ENCODE data around the gene RNPS1. TPM values are rescaled to one million over a fixed set of nuclear protein-coding genes. Genes with fewer than 3 reads are reported as not detected.
"Not testable (repeated sequence)": the region's sequence is repeated elsewhere in the genome, so short reads cannot be mapped to it uniquely, and the experiment has no call there.

RNPS1 gene
- total and polyA plus RNA-seq, 4 experiments from 2014 or later: 151 to 267 (median 208) TPM

DNA sequence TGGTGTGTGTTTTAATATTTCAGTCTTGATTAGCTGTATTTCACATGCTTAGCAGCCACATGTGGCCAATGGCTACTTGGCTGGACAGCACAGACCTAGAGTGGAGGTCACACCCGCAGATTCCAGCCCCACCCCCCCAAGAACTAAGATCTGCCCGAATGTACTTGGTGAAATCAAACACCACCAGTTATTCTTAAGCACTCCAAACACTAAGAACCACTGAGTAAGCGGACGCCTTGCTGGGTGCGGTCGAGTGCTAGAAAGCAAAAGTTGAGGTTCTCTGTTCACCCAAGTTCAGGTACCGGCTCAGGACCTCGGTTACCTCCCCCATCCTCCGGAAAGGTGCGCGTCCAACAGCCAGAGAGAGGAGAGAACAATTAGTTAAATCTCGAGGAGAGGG lies 1.0 kb downstream of the RNPS1 start:
- Histone ChIP-seq H3K4me3 (ENCODE audit: low read length in 2 of 2) (peak overlapping the region; percentile 42 to 99), H3K4me1 (ENCODE audit: insufficient read depth, low read length) (peaks cover 35% of the 10 kb centered on the region), H3K27ac (ENCODE audit: low read depth, low read length) (peak overlapping the region; percentile 88), H3K36me3 (ENCODE audit: insufficient read depth, low read length) (peaks cover 22% of the 10 kb centered on the region)
- POLR2A ChIA-PET (ENCODE audit: partially characterized antibody): interaction anchor here (2.9 kb wide), 1 partner anchor 15 kb away, joined by 9 read pairs; the partner anchor contains the start of gene ECI1
- H3K9me3 ChIP-seq (ENCODE audit: control insufficient read depth in 1 of 2, low read length in 2 of 2); H3K9me3 Mint-ChIP-seq; H3K27me3 ChIP-seq (ENCODE audit: insufficient read depth, low read length); CTCF ChIA-PET (ENCODE audit: partially characterized antibody); H3K27me3 Mint-ChIP-seq: not testable (repeated sequence)
- peak; percentile 31 to 52 (median 37) for DNase-seq
- Mint-ChIP-seq H3K27ac (peak overlapping the region; percentile 84 to 99 (median 95)), H3K4me3 (peak overlapping the region; percentile 82 to 97 (median 92)), H3K4me1 (peaks cover 25 to 54% (median 39%) of the 10 kb centered on the region in 4 donors), H3K36me3 (peaks cover 11 to 44% of the 10 kb centered on the region in 2 donors)
- intact Hi-C loops (cut with micrococcal nuclease): loop anchor here (5.0 to 10.0 kb wide), 3 partner anchors 75 to 655 kb away; partner anchors contain the start of genes ABCA3, ATP6V0C, CRAMP1 and IFT140

DNA sequence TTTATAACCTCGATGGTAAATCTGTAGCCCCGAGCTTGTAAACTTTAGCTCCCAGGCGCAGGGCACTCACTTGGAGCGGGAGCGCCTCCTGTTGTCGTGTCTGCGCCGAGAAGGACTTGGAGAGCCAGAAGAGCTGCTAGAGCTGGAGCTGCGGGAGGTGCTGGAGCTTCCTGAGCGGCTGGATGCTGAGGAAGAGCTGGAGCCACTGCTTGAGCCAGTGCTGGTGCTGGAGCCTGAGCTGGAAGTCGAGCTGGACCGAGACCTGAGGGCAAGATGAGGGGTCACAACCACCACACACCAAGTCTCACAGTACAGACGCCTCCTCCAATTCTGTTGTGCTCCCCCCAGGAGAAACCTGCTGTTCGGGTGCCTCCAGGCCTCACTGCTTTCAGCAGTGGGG lies 4.9 kb downstream of the RNPS1 start:
- H3K9me3 Mint-ChIP-seq; H3K4me3 Mint-ChIP-seq; H3K4me3 ChIP-seq (ENCODE audit: low read length in 2 of 2); H3K27me3 ChIP-seq (ENCODE audit: insufficient read depth, low read length); H3K27ac ChIP-seq (ENCODE audit: low read depth, low read length); H3K9me3 ChIP-seq (ENCODE audit: control insufficient read depth in 1 of 2, low read length in 2 of 2); DNase-seq; H3K27me3 Mint-ChIP-seq: not testable (repeated sequence)
- intact Hi-C loops (cut with micrococcal nuclease): loop anchor here (10.0 kb wide), 1 partner anchor 252 kb away; the partner anchor contains the start of gene ATP6V0C
- Mint-ChIP-seq H3K27ac (peak overlapping the region in 1 of 7 donors; percentile 54), H3K36me3 (peaks cover 16 to 60% of the 10 kb centered on the region in 2 donors), H3K4me1 (peaks cover 18 to 42% (median 27%) of the 10 kb centered on the region in 4 donors)
- Histone ChIP-seq H3K36me3 (ENCODE audit: insufficient read depth, low read length) (peaks cover 44% of the 10 kb centered on the region), H3K4me1 (ENCODE audit: insufficient read depth, low read length) (peaks cover 22% of the 10 kb centered on the region)
- CTCF ChIA-PET (ENCODE audit: partially characterized antibody): interaction anchor here (1.6 kb wide), 1 partner anchor 68 kb away, joined by 5 read pairs; no protein-coding TSS in a partner anchor
- POLR2A ChIA-PET (ENCODE audit: partially characterized antibody): interaction anchor here (2.1 kb wide), 1 partner anchor 12 kb away, joined by 8 read pairs; the partner anchor contains the start of gene ECI1

GRCh38 chr16:2260250-2260649 lies 7.7 kb downstream of the RNPS1 start:
- Mint-ChIP-seq H3K4me1 (peaks cover 7 to 20% (median 9%) of the 10 kb centered on the region in 4 donors), H3K36me3 (peaks cover 34 to 71% of the 10 kb centered on the region in 2 donors), H3K4me3 (no peak overlapping the region), H3K9me3 (no peaks in the 10 kb centered on the region), H3K27ac (no peak overlapping the region), H3K27me3 (no peaks in the 10 kb centered on the region)
- Histone ChIP-seq H3K9me3 (ENCODE audit: control insufficient read depth in 1 of 2, low read length in 2 of 2) (no peaks in the 10 kb centered on the region), H3K27me3 (ENCODE audit: insufficient read depth, low read length) (no peaks in the 10 kb centered on the region), H3K4me3 (ENCODE audit: low read length in 2 of 2) (no peak overlapping the region), H3K36me3 (ENCODE audit: insufficient read depth, low read length) (peaks cover 71% of the 10 kb centered on the region), H3K4me1 (ENCODE audit: insufficient read depth, low read length) (peaks cover 6% of the 10 kb centered on the region), H3K27ac (ENCODE audit: low read depth, low read length) (no peak overlapping the region)
- no peak for DNase-seq
- ChIA-PET POLR2A (ENCODE audit: partially characterized antibody) (no interaction called here), CTCF (ENCODE audit: partially characterized antibody) (interaction anchor here (1.4 kb wide), 1 partner anchor 9 kb away, joined by 4 read pairs; the partner anchor contains the start of gene ECI1)
- intact Hi-C loops (cut with micrococcal nuclease): loop anchor here (10.0 kb wide), 1 partner anchor 255 kb away; the partner anchor contains the start of gene ATP6V0C

DNA sequence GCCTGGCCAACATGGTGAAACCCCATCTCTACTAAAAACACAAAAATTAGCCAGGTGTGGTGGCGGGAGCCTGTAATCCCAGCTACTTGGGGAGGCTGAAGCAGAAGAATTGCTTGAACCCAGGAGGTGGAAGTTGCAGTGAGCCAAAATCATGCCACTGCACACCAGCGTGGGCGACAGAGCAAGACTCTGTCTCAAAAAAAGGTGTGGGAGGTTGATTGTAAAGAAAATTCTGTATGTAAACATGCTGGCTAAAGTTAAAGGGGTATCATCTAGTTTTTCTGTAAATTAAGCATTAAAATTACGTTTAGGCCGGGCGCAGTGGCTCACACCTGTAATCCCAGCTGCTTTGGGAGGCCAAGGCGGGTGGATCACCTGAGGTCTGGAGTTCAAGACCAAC lies 9.4 kb downstream of the RNPS1 start:
- intact Hi-C loops (cut with micrococcal nuclease); POLR2A ChIA-PET (ENCODE audit: partially characterized antibody): not testable (repeated sequence)

GRCh38 chr16:2257726-2258125 lies 10.2 kb downstream of the RNPS1 start:
- Mint-ChIP-seq H3K4me3 (no peak overlapping the region), H3K4me1 (peaks cover 0 to 6% (median 0%) of the 10 kb centered on the region in 4 donors), H3K9me3 (no peaks in the 10 kb centered on the region), H3K27ac (no peak overlapping the region), H3K27me3 (no peaks in the 10 kb centered on the region), H3K36me3 (peaks cover 43 to 74% of the 10 kb centered on the region in 2 donors)
- Histone ChIP-seq H3K4me3 (ENCODE audit: low read length in 2 of 2) (no peak overlapping the region), H3K27ac (ENCODE audit: low read depth, low read length) (no peak overlapping the region), H3K4me1 (ENCODE audit: insufficient read depth, low read length) (no peaks in the 10 kb centered on the region), H3K9me3 (ENCODE audit: control insufficient read depth in 1 of 2, low read length in 2 of 2) (no peaks in the 10 kb centered on the region), H3K27me3 (ENCODE audit: insufficient read depth, low read length) (no peaks in the 10 kb centered on the region), H3K36me3 (ENCODE audit: insufficient read depth, low read length) (peaks cover 67% of the 10 kb centered on the region)
- intact Hi-C loops (cut with micrococcal nuclease): no loop called here
- CTCF ChIA-PET (ENCODE audit: partially characterized antibody): interaction anchor here (1.1 kb wide), 1 partner anchor 63 kb away, joined by 7 read pairs; no protein-coding TSS in a partner anchor
- POLR2A ChIA-PET (ENCODE audit: partially characterized antibody): no interaction called here
- no peak for DNase-seq

More for the DNA sequence above, 9.4 kb downstream of the RNPS1 start:
- CTCF ChIA-PET (ENCODE audit: partially characterized antibody): interaction anchor here (1.1 kb wide), 1 partner anchor 64 kb away, joined by 7 read pairs; no protein-coding TSS in a partner anchor
- H3K4me3 Mint-ChIP-seq; H3K4me1 ChIP-seq (ENCODE audit: insufficient read depth, low read length); H3K4me3 ChIP-seq (ENCODE audit: low read length in 2 of 2); H3K9me3 Mint-ChIP-seq; DNase-seq; H3K4me1 Mint-ChIP-seq; H3K27me3 ChIP-seq (ENCODE audit: insufficient read depth, low read length); H3K9me3 ChIP-seq (ENCODE audit: control insufficient read depth in 1 of 2, low read length in 2 of 2); H3K27me3 Mint-ChIP-seq; H3K27ac ChIP-seq (ENCODE audit: low read depth, low read length): not testable (repeated sequence)
- Mint-ChIP-seq H3K27ac (peak overlapping the region in 1 of 7 donors; percentile 41), H3K36me3 (peaks cover 38 to 72% of the 10 kb centered on the region in 2 donors)
- H3K36me3 ChIP-seq (ENCODE audit: insufficient read depth, low read length): peaks cover 74% of the 10 kb centered on the region

GRCh38 chr16:2256531-2257140 lies 11.3 kb downstream of the RNPS1 start:
- Mint-ChIP-seq H3K27ac (peak overlapping the region in 5 of 7 donors; percentile 7 to 46 (median 21)), H3K27me3 (no peaks in the 10 kb centered on the region), H3K9me3 (peaks cover 0 to 2% (median 0%) of the 10 kb centered on the region in 8 donors), H3K4me1 (peaks cover 0 to 4% (median 0%) of the 10 kb centered on the region in 4 donors), H3K36me3 (peaks cover 34 to 66% of the 10 kb centered on the region in 2 donors), H3K4me3 (no peak overlapping the region)
- Histone ChIP-seq H3K9me3 (ENCODE audit: control insufficient read depth in 1 of 2, low read length in 2 of 2) (no peaks in the 10 kb centered on the region), H3K4me1 (ENCODE audit: insufficient read depth, low read length) (no peaks in the 10 kb centered on the region), H3K27me3 (ENCODE audit: insufficient read depth, low read length) (no peaks in the 10 kb centered on the region), H3K36me3 (ENCODE audit: insufficient read depth, low read length) (peaks cover 56% of the 10 kb centered on the region), H3K27ac (ENCODE audit: low read depth, low read length) (no peak overlapping the region), H3K4me3 (ENCODE audit: low read length in 2 of 2) (no peak overlapping the region)
- intact Hi-C loops (cut with micrococcal nuclease): no loop called here
- POLR2A ChIA-PET (ENCODE audit: partially characterized antibody): no interaction called here
- DNase-seq: no peak
- CTCF ChIA-PET (ENCODE audit: partially characterized antibody): no interaction called here

DNA sequence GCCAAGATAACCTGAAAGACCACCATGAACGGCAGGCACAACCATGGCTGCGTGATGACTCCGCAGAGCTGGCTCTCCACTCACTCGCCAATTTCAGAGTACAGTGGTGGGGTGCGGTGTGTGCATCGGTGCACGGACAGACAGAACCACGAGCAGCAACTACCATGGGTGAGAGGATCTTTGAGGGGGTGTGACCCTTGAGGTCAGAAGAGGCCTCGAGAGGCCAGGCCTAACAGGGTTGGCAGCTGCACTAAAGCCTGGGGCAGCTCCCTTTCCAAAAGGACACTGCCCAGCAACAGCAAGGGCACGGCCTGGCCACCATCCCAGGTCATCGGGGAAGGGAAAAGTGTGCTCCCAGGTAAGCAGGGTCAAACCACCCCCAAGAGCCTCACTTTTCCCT lies 14.6 kb downstream of the RNPS1 start:
- no peaks in the 10 kb centered on the region for H3K27me3 Mint-ChIP-seq
- Histone ChIP-seq H3K9me3 (ENCODE audit: control insufficient read depth in 1 of 2, low read length in 2 of 2) (no peaks in the 10 kb centered on the region), H3K27ac (ENCODE audit: low read depth, low read length) (no peak overlapping the region), H3K27me3 (ENCODE audit: insufficient read depth, low read length) (no peaks in the 10 kb centered on the region), H3K4me1 (ENCODE audit: insufficient read depth, low read length) (peaks cover 10% of the 10 kb centered on the region), H3K36me3 (ENCODE audit: insufficient read depth, low read length) (peaks cover 40% of the 10 kb centered on the region), H3K4me3 (ENCODE audit: low read length in 2 of 2) (no peak overlapping the region)
- ChIA-PET CTCF (ENCODE audit: partially characterized antibody) (interaction anchor here (1.2 to 1.7 kb wide), 2 partner anchors 9 to 59 kb away, joined by 5 to 6 read pairs; no protein-coding TSS in a partner anchor), POLR2A (ENCODE audit: partially characterized antibody) (interaction anchor here (1.3 to 4.4 kb wide), 4 partner anchors 12 to 98 kb away, joined by 5 to 23 read pairs (median 13); partner anchors contain the start of genes DNASE1L2, MLST8 and TRAF7)
- H3K4me1 Mint-ChIP-seq: peaks cover 1 to 12% (median 5%) of the 10 kb centered on the region in 4 donors
- intact Hi-C loops (cut with micrococcal nuclease): no loop called here
- peak overlapping the region in 6 of 7 donors; percentile 54 to 90 (median 73) for H3K27ac Mint-ChIP-seq
- H3K36me3 Mint-ChIP-seq: peaks cover 28 to 54% of the 10 kb centered on the region in 2 donors
- H3K4me3 Mint-ChIP-seq: peak overlapping the region in 2 of 8 donors; percentile 20 to 65
- H3K9me3 Mint-ChIP-seq: peaks cover 0 to 4% (median 0%) of the 10 kb centered on the region in 8 donors
- no peak for DNase-seq

Measured in CD4-positive, alpha-beta memory T cell (primary cell).